Measurements from ENCODE around the gene PDE2A. TPM values are rescaled to one million over a fixed set of nuclear protein-coding genes. Genes with fewer than 3 reads are reported as not detected.

The PDE2A gene
- total and polyA plus RNA-seq, 2 experiments from 2014 or later, result 0.60 to 2.2 TPM

DNA sequence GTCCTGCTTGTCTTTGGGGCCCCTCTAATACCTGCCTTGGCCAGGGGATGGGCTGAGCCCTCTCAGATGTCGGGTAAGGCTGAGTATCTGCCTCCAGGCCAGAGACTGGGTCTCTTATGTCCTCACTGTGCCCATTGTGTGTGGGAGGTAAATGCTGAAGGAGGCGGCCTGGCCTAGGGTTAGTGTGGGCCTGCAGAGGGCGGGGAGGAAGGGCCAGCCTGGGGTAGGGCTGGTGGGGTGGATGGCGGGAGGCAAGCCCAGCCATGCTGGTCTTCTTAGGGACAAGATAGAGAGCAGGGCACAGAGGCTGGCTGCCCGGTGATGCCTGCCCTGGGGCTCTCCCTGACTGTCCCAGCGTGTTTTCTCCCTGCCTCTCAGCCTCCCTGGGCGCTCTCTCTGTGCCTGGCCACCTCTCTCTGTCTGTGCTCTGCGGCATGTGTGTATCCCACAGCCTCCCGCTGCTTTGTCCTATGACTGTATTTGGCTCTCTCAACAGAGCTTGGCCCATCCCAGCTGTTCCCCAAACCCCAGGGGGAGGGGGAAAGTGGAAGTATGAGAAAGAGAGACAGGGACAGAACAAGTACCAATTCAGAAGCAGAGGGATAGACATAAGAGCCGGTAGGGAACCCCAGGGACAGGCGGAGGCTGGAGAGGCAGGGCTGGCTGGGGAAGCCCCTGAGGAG is 57.0 kb downstream of the PDE2A start:
- no peaks in the 10 kb centered on the region for H3K9me2 ChIP-seq (replicated peaks; ENCODE audit: insufficient read depth)
- H3K4me2 ChIP-seq, result no peak overlapping the region
- H3K4me3 ChIP-seq, result no peak overlapping the region
- TF ChIP-seq EZH2phosphoT487 (IDR thresholded peaks at IDR 0.05; ENCODE audit: low read depth, severe bottlenecking, unreplicated experiment), result no peak
- TF ChIP-seq CTCF (IDR thresholded peaks at IDR 0.05; ENCODE audit: poor library complexity), result no peak
- no peak for TF ChIP-seq EZH2 (IDR thresholded peaks at IDR 0.05; ENCODE audit: borderline replicate concordance)
- no peaks in the 10 kb centered on the region for H3K36me3 ChIP-seq (replicated peaks; ENCODE audit: insufficient read depth, low read depth)
- DNase-seq (ENCODE audit: low spot score), result peak; percentile 40
- no peak overlapping the region for H3K27ac ChIP-seq
- H3K27me3 ChIP-seq, result peaks cover 10% of the 10 kb centered on the region
- H3K79me2 ChIP-seq, result no peaks in the 10 kb centered on the region
- 75% methylated on average over 10 of the region's 11 CpGs for WGBS (ENCODE audit: low lambda C conversion rate, missing lambda C conversion rate)
- H2AFZ ChIP-seq, result no peak overlapping the region
- H3K9me3 ChIP-seq (ENCODE audit: low read depth), result no peaks in the 10 kb centered on the region
- peaks cover 4% of the 10 kb centered on the region for H3K4me1 ChIP-seq (ENCODE audit: insufficient read depth)
- H4K20me1 ChIP-seq (ENCODE audit: insufficient read depth, poor library complexity, severe bottlenecking), result no peaks in the 10 kb centered on the region

GRCh38 chr11:72616655-72617054 is 57.6 kb downstream of the PDE2A start:
- no peak overlapping the region for H2AFZ ChIP-seq
- no peaks in the 10 kb centered on the region for H3K9me2 ChIP-seq (replicated peaks; ENCODE audit: insufficient read depth)
- H3K79me2 ChIP-seq, result no peaks in the 10 kb centered on the region
- H3K36me3 ChIP-seq (replicated peaks; ENCODE audit: insufficient read depth, low read depth), result no peaks in the 10 kb centered on the region
- TF ChIP-seq EZH2 (IDR thresholded peaks at IDR 0.05; ENCODE audit: borderline replicate concordance), result no peak
- TF ChIP-seq EZH2phosphoT487 (IDR thresholded peaks at IDR 0.05; ENCODE audit: low read depth, severe bottlenecking, unreplicated experiment), result no peak
- H3K27ac ChIP-seq, result no peak overlapping the region
- H3K27me3 ChIP-seq, result peaks cover 7% of the 10 kb centered on the region
- peaks cover 4% of the 10 kb centered on the region for H3K4me1 ChIP-seq (ENCODE audit: insufficient read depth)
- H3K4me2 ChIP-seq, result no peak overlapping the region
- no peak overlapping the region for H3K4me3 ChIP-seq
- no peaks in the 10 kb centered on the region for H3K9me3 ChIP-seq (ENCODE audit: low read depth)
- H4K20me1 ChIP-seq (ENCODE audit: insufficient read depth, poor library complexity, severe bottlenecking), result no peaks in the 10 kb centered on the region
- 90% methylated on average over 4 of the region's 4 CpGs for WGBS (ENCODE audit: low lambda C conversion rate, missing lambda C conversion rate)
- no peak for DNase-seq (ENCODE audit: low spot score)

- H3K9me3 ChIP-seq (ENCODE audit: low read depth), result no peaks in the 10 kb centered on the region
- no peak for DNase-seq (ENCODE audit: low spot score)
- peaks cover 3% of the 10 kb centered on the region for H3K27me3 ChIP-seq
- H3K79me2 ChIP-seq, result no peaks in the 10 kb centered on the region
- WGBS (ENCODE audit: low lambda C conversion rate, missing lambda C conversion rate), result 57% methylated on average over 3 of the region's 3 CpGs
- H3K27ac ChIP-seq, result no peak overlapping the region
- H2AFZ ChIP-seq, result no peak overlapping the region
- H4K20me1 ChIP-seq (ENCODE audit: insufficient read depth, poor library complexity, severe bottlenecking), result no peaks in the 10 kb centered on the region
- H3K9me2 ChIP-seq (replicated peaks; ENCODE audit: insufficient read depth), result no peaks in the 10 kb centered on the region
- no peaks in the 10 kb centered on the region for H3K36me3 ChIP-seq (replicated peaks; ENCODE audit: insufficient read depth, low read depth)
- no peak overlapping the region for H3K4me3 ChIP-seq
- peaks cover 4% of the 10 kb centered on the region for H3K4me1 ChIP-seq (ENCODE audit: insufficient read depth)
- TF ChIP-seq EZH2phosphoT487 (IDR thresholded peaks at IDR 0.05; ENCODE audit: low read depth, severe bottlenecking, unreplicated experiment) (no peak), CTCF (IDR thresholded peaks at IDR 0.05; ENCODE audit: poor library complexity) (no peak), EZH2 (IDR thresholded peaks at IDR 0.05; ENCODE audit: borderline replicate concordance) (no peak)
- no peak overlapping the region for H3K4me2 ChIP-seq
Observed at GRCh38 chr11:72615329-72615728, 58.9 kb downstream of the PDE2A start.

- Histone ChIP-seq H3K79me2 (no peaks in the 10 kb centered on the region), H3K4me3 (no peak overlapping the region), H3K36me3 (replicated peaks; ENCODE audit: insufficient read depth, low read depth) (no peaks in the 10 kb centered on the region), H3K4me2 (no peak overlapping the region), H3K27me3 (peaks cover 3% of the 10 kb centered on the region), H4K20me1 (ENCODE audit: insufficient read depth, poor library complexity, severe bottlenecking) (no peaks in the 10 kb centered on the region), H3K9me3 (ENCODE audit: low read depth) (no peaks in the 10 kb centered on the region), H3K9me2 (replicated peaks; ENCODE audit: insufficient read depth) (no peaks in the 10 kb centered on the region), H2AFZ (no peak overlapping the region), H3K27ac (no peak overlapping the region), H3K4me1 (ENCODE audit: insufficient read depth) (peaks cover 4% of the 10 kb centered on the region)
- 57% methylated on average over 6 of the region's 6 CpGs for WGBS (ENCODE audit: low lambda C conversion rate, missing lambda C conversion rate)
- DNase-seq (ENCODE audit: low spot score), result no peak
- no peak for TF ChIP-seq EZH2 (IDR thresholded peaks at IDR 0.05; ENCODE audit: borderline replicate concordance)
- TF ChIP-seq CTCF (IDR thresholded peaks at IDR 0.05; ENCODE audit: poor library complexity), result no peak
- TF ChIP-seq EZH2phosphoT487 (IDR thresholded peaks at IDR 0.05; ENCODE audit: low read depth, severe bottlenecking, unreplicated experiment), result no peak
Observed at GRCh38 chr11:72614381-72614780, 59.8 kb downstream of the PDE2A start.
